Neural cell (in vitro differentiated cells): ENCODE results near the gene ZYG11A. TPM values are rescaled to one million over a fixed set of nuclear protein-coding genes. Genes with fewer than 3 reads are reported as not detected.

Experiments
- H2AFZ ChIP-seq: fragments of 200-600, 300-800 bp; sonication (generic), shearing (Covaris generic); 2 replicates; pipeline ENCODE4 v1.6.0; 2014; ENCODE audit warnings: low read depth, mild to moderate bottlenecking, antibody characterized with exemption, low read length, moderate library complexity
- H3F3A ChIP-seq: fragments of 200-600 bp; shearing (Covaris generic); 2 replicates; pipeline ENCODE4 v1.6.1; 2016; ENCODE audit warnings: mild to moderate bottlenecking, moderate library complexity, mixed read lengths, antibody characterized with exemption, low read length; ENCODE audit not compliant: insufficient read depth, poor library complexity, severe bottlenecking
- H3K27ac ChIP-seq: fragments of 200-600, 300-800 bp; sonication (generic), shearing (Covaris generic); 2 replicates; pipeline ENCODE4 v1.5.1; 2014; ENCODE audit warnings: mild to moderate bottlenecking, low read length, moderate library complexity
- H3K27me3 ChIP-seq: fragments of 300-800, 200-600 bp; sonication (generic), shearing (Covaris generic); 2 replicates; pipeline ENCODE4 v1.6.0; 2014; ENCODE audit warnings: mild to moderate bottlenecking, low read depth, low read length, moderate library complexity; ENCODE audit not compliant: insufficient read depth
- H3K36me3 ChIP-seq: fragments of 300-800, 200-600 bp; sonication (generic), shearing (Covaris generic); 2 replicates; pipeline ENCODE4 v1.5.1; 2014; ENCODE audit warnings: mild to moderate bottlenecking, antibody characterized with exemption, low read length, moderate library complexity; ENCODE audit not compliant: insufficient read depth
- H3K4me2 ChIP-seq: fragments of 300-800, 200-600 bp; sonication (generic), shearing (Covaris generic); 2 replicates; pipeline ENCODE4 v1.6.0; 2014; ENCODE audit warnings: mild to moderate bottlenecking, low read length
- H3K4me3 ChIP-seq: fragments of 300-800, 200-600 bp; sonication (generic), shearing (Covaris generic); 2 replicates; pipeline ENCODE4 v1.5.1; 2014; ENCODE audit warnings: mild to moderate bottlenecking, low read length, moderate library complexity
- H3K79me2 ChIP-seq: fragments of 200-600 bp; shearing (Covaris generic); replicated peaks from 2 replicates; pipeline ENCODE4 v1.6.0; 2014; ENCODE audit warnings: mild to moderate bottlenecking, low read length, moderate library complexity; ENCODE audit not compliant: insufficient read depth
- H3K9ac ChIP-seq: fragments of 300-800, 200-600 bp; sonication (generic), shearing (Covaris generic); 2 replicates; pipeline ENCODE4 v1.6.1; 2016; ENCODE audit warnings: mild to moderate bottlenecking, low read length, mixed read lengths
- H3K9me2 ChIP-seq: fragments of 200-600 bp; shearing (Covaris generic); 2 replicates; pipeline ENCODE4 v1.6.1; 2016; ENCODE audit warnings: mild to moderate bottlenecking, low read length, mixed read lengths; ENCODE audit not compliant: insufficient read depth
- H3K9me3 ChIP-seq: fragments of 200-600, 300-800 bp; sonication (generic), shearing (Covaris generic); 2 replicates; pipeline ENCODE4 v1.6.1; 2016; ENCODE audit warnings: mild to moderate bottlenecking, mixed run types, low read length, moderate library complexity, mixed read lengths
- H4K20me1 ChIP-seq: fragments of 200-600 bp; shearing (Covaris generic); 2 replicates; pipeline ENCODE4 v1.6.1; 2016; ENCODE audit warnings: mild to moderate bottlenecking, mixed run types; ENCODE audit not compliant: insufficient read depth
- EP300 ChIP-seq: fragments of 450-650 bp; conservative IDR thresholded peaks from 2 replicates; pipeline ENCODE4 v1.6.1; 2014; ENCODE audit warnings: antibody characterized with exemption, mild to moderate bottlenecking, moderate library complexity; ENCODE audit not compliant: poor library complexity, severe bottlenecking
- EZH2 ChIP-seq: fragments of 200-600, 300-800 bp; shearing (Covaris generic), sonication (generic); IDR thresholded peaks from 2 replicates; pipeline ENCODE4 v1.6.1; 2014; ENCODE audit warnings: antibody characterized with exemption, low read length, borderline replicate concordance, mild to moderate bottlenecking; ENCODE audit not compliant: insufficient read depth, poor library complexity, severe bottlenecking
- MXI1 ChIP-seq: fragments of 450-650 bp; conservative IDR thresholded peaks from 2 replicates; pipeline ENCODE4 v1.6.1; 2014; ENCODE audit warnings: antibody characterized with exemption, mild to moderate bottlenecking; ENCODE audit not compliant: poor library complexity, severe bottlenecking
- POLR2AphosphoS5 ChIP-seq: IDR thresholded peaks from 2 replicates; pipeline ENCODE4 v1.6.1; 2012
- RAD21 ChIP-seq: fragments of 450-650 bp; conservative IDR thresholded peaks from 2 replicates; pipeline ENCODE4 v1.6.1; 2014; ENCODE audit warnings: antibody characterized with exemption, mild to moderate bottlenecking, moderate library complexity
- SMC3 ChIP-seq: fragments of 450-650 bp; conservative IDR thresholded peaks from 2 replicates; pipeline ENCODE4 v1.6.1; 2014; ENCODE audit warnings: antibody characterized with exemption, mild to moderate bottlenecking, moderate library complexity; ENCODE audit not compliant: poor library complexity
- TAF1 ChIP-seq: IDR thresholded peaks from 2 replicates; pipeline ENCODE4 v1.6.1; 2012; ENCODE audit warnings: low read depth
- polyA plus RNA-seq: library from polyadenylated mRNA; depleted of rRNA; stranded (reverse); fragments of >200 nt; gene quantifications from 2 replicates; pipeline ENCODE4 v1.2.3, GENCODE V29; 2014
- TF ChIP-seq, protein P1 (sequence below): IDR thresholded peaks from 2 replicates; pipeline ENCODE4 v1.6.1; 2012; ENCODE audit warnings: borderline replicate concordance
- TF ChIP-seq, protein P2 (sequence below): fragments of 450-650 bp; IDR thresholded peaks from 2 replicates; pipeline ENCODE4 v1.5.1; 2014; ENCODE audit warnings: antibody characterized with exemption, mild to moderate bottlenecking, moderate library complexity; ENCODE audit not compliant: poor library complexity, severe bottlenecking

Gene ZYG11A
- polyA plus RNA-seq, 1 donor from 2014 or later: 0.40 TPM

DNA sequence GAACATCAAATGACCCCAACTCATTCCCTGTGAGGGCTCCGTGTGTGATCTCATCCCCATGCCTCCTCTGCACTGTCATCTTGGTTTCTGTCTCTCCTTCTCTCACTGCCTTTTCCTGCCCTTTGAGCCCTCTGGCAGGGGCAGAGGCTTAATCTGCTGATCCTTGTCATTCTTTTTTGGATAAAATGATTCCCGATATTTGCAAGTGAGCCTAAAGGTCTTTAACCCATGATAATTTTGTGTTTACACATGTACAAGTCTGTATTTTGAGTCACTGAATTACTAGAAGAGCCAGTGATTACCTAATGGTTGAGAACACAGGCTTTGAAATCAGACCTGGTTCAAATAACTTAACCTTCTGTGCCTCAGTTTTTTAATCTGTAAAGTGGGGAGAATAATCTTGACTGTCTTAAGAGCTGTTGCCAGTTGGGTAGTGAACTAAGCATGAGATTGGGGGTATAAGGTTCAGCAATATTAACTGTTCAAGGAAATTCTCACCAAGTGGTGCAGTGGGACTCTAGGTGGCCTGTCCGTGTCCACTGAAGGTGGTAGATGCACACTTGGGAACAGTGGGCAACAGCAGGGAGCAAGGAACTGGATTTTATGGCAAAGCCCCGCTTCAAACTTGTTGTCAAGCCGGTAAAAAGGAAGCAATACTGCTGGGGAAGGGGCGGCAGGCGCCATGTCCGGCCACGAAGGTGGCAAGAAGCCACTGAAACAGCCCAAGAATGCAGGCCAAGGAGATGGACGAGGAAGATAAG lies 77.3 kb downstream of the ZYG11A start:
- no peaks in the 10 kb centered on the region for H3K9me2 ChIP-seq
- no peaks in the 10 kb centered on the region for H3K79me2 ChIP-seq
- H3F3A ChIP-seq: no peaks in the 10 kb centered on the region
- no peaks in the 10 kb centered on the region for H3K36me3 ChIP-seq
- H3K4me2 ChIP-seq: no peak overlapping the region
- no peak overlapping the region for H3K9ac ChIP-seq
- H2AFZ ChIP-seq: no peak overlapping the region
- no peak overlapping the region for H3K27ac ChIP-seq
- no peak overlapping the region for H3K4me3 ChIP-seq
- no peaks in the 10 kb centered on the region for H4K20me1 ChIP-seq
- H3K9me3 ChIP-seq: peaks cover 17% of the 10 kb centered on the region
- TF ChIP-seq EP300: no peak
- peaks cover 47% of the 10 kb centered on the region for H3K27me3 ChIP-seq

DNA sequence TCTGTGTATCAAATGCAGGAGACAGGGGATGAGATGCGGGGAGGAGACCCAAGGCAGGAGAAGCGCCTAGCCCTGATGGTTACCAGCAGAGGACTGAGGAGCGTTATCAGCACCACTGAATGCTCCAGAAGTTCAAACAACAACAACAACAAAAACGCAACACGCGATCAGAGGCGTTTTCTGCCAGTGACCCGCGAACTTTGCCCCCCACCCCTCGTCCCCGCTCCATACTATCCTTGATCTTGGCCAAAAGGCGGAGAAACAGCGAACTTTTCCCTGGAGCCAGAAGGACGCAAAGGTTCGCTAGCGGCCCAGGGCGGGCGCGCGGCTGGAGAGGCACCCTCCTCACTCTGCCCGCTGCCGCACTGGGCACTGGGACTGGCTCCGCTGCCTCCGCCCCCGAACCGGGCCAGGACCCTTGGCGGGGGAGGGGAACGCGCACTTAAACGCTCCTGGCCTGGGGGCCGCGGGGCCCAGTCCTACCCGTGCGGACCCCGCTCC lies 78.3 kb downstream of the ZYG11A start:
- Histone ChIP-seq H3K9ac (no peak overlapping the region), H3K27ac (no peak overlapping the region), H3F3A (no peaks in the 10 kb centered on the region), H2AFZ (no peak overlapping the region), H3K4me3 (no peak overlapping the region), H3K79me2 (no peaks in the 10 kb centered on the region), H4K20me1 (no peaks in the 10 kb centered on the region), H3K36me3 (no peaks in the 10 kb centered on the region), H3K9me2 (no peaks in the 10 kb centered on the region), H3K9me3 (peaks cover 17% of the 10 kb centered on the region), H3K4me2 (no peak overlapping the region), H3K27me3 (peaks cover 50% of the 10 kb centered on the region)
- TF ChIP-seq RAD21 (no peak), POLR2AphosphoS5 (no peak), TAF1 (no peak), EP300 (no peak), SMC3 (no peak), MXI1 (no peak), EZH2 (no peak)
- TF ChIP-seq, protein P1, sequence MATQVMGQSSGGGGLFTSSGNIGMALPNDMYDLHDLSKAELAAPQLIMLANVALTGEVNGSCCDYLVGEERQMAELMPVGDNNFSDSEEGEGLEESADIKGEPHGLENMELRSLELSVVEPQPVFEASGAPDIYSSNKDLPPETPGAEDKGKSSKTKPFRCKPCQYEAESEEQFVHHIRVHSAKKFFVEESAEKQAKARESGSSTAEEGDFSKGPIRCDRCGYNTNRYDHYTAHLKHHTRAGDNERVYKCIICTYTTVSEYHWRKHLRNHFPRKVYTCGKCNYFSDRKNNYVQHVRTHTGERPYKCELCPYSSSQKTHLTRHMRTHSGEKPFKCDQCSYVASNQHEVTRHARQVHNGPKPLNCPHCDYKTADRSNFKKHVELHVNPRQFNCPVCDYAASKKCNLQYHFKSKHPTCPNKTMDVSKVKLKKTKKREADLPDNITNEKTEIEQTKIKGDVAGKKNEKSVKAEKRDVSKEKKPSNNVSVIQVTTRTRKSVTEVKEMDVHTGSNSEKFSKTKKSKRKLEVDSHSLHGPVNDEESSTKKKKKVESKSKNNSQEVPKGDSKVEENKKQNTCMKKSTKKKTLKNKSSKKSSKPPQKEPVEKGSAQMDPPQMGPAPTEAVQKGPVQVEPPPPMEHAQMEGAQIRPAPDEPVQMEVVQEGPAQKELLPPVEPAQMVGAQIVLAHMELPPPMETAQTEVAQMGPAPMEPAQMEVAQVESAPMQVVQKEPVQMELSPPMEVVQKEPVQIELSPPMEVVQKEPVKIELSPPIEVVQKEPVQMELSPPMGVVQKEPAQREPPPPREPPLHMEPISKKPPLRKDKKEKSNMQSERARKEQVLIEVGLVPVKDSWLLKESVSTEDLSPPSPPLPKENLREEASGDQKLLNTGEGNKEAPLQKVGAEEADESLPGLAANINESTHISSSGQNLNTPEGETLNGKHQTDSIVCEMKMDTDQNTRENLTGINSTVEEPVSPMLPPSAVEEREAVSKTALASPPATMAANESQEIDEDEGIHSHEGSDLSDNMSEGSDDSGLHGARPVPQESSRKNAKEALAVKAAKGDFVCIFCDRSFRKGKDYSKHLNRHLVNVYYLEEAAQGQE: no peak
- TF ChIP-seq, protein P2, sequence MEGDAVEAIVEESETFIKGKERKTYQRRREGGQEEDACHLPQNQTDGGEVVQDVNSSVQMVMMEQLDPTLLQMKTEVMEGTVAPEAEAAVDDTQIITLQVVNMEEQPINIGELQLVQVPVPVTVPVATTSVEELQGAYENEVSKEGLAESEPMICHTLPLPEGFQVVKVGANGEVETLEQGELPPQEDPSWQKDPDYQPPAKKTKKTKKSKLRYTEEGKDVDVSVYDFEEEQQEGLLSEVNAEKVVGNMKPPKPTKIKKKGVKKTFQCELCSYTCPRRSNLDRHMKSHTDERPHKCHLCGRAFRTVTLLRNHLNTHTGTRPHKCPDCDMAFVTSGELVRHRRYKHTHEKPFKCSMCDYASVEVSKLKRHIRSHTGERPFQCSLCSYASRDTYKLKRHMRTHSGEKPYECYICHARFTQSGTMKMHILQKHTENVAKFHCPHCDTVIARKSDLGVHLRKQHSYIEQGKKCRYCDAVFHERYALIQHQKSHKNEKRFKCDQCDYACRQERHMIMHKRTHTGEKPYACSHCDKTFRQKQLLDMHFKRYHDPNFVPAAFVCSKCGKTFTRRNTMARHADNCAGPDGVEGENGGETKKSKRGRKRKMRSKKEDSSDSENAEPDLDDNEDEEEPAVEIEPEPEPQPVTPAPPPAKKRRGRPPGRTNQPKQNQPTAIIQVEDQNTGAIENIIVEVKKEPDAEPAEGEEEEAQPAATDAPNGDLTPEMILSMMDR: no peak
